Measurements from ENCODE around the gene EZH2. TPM values are rescaled to one million over a fixed set of nuclear protein-coding genes. Genes with fewer than 3 reads are reported as not detected.

The EZH2 gene
- total RNA-seq, 1 donor from 2014 or later, result 105 TPM

GRCh38 chr7:148867596-148868377 is 16.3 kb downstream of the EZH2 start:
- Mint-ChIP-seq H3K36me3 (ENCODE audit: low read depth) (peaks cover 6% of the 10 kb centered on the region), H3K4me1 (peaks cover 42% of the 10 kb centered on the region), H3K27ac (ENCODE audit: unreplicated experiment) (no peak overlapping the region), H3K4me3 (no peak overlapping the region), H3K27me3 (ENCODE audit: low read depth) (no peaks in the 10 kb centered on the region), H3K9me3 (no peaks in the 10 kb centered on the region)
- no peak for TF ChIP-seq CTCF (conservative IDR thresholded peaks at IDR 0.05)
- no peak for DNase-seq (ENCODE audit: low read depth, low spot score)

- no peak overlapping the region for H3K4me3 Mint-ChIP-seq
- peaks cover 6% of the 10 kb centered on the region for H3K36me3 Mint-ChIP-seq (ENCODE audit: low read depth)
- no peaks in the 10 kb centered on the region for H3K9me3 Mint-ChIP-seq
- no peak for TF ChIP-seq CTCF (conservative IDR thresholded peaks at IDR 0.05)
- peaks cover 49% of the 10 kb centered on the region for H3K4me1 Mint-ChIP-seq
- H3K27ac Mint-ChIP-seq (ENCODE audit: unreplicated experiment), result no peak overlapping the region
- H3K27me3 Mint-ChIP-seq (ENCODE audit: low read depth), result no peaks in the 10 kb centered on the region
- no peak for DNase-seq (ENCODE audit: low read depth, low spot score)
Observed at GRCh38 chr7:148866362-148866761, 17.7 kb downstream of the EZH2 start.

GRCh38 chr7:148865283-148865682 is 18.8 kb downstream of the EZH2 start:
- no peak for TF ChIP-seq CTCF (conservative IDR thresholded peaks at IDR 0.05)
- no peak for DNase-seq (ENCODE audit: low read depth, low spot score)
- Mint-ChIP-seq H3K9me3 (no peaks in the 10 kb centered on the region), H3K36me3 (ENCODE audit: low read depth) (peaks cover 6% of the 10 kb centered on the region), H3K4me3 (no peak overlapping the region), H3K4me1 (peaks cover 49% of the 10 kb centered on the region), H3K27me3 (ENCODE audit: low read depth) (no peaks in the 10 kb centered on the region), H3K27ac (ENCODE audit: unreplicated experiment) (no peak overlapping the region)

GRCh38 chr7:148863324-148863723 is 20.8 kb downstream of the EZH2 start:
- no peak overlapping the region for H3K27ac Mint-ChIP-seq (ENCODE audit: unreplicated experiment)
- no peak for TF ChIP-seq CTCF (conservative IDR thresholded peaks at IDR 0.05)
- peaks cover 48% of the 10 kb centered on the region for H3K4me1 Mint-ChIP-seq
- H3K4me3 Mint-ChIP-seq, result peak overlapping the region; percentile 6
- no peaks in the 10 kb centered on the region for H3K9me3 Mint-ChIP-seq
- peaks cover 8% of the 10 kb centered on the region for H3K36me3 Mint-ChIP-seq (ENCODE audit: low read depth)
- DNase-seq (ENCODE audit: low read depth, low spot score), result no peak
- no peaks in the 10 kb centered on the region for H3K27me3 Mint-ChIP-seq (ENCODE audit: low read depth)

- TF ChIP-seq CTCF (conservative IDR thresholded peaks at IDR 0.05), result no peak
- peaks cover 40% of the 10 kb centered on the region for H3K4me1 Mint-ChIP-seq
- H3K27ac Mint-ChIP-seq (ENCODE audit: unreplicated experiment), result no peak overlapping the region
- no peaks in the 10 kb centered on the region for H3K27me3 Mint-ChIP-seq (ENCODE audit: low read depth)
- H3K9me3 Mint-ChIP-seq, result no peaks in the 10 kb centered on the region
- H3K4me3 Mint-ChIP-seq, result no peak overlapping the region
- no peak for DNase-seq (ENCODE audit: low read depth, low spot score)
- H3K36me3 Mint-ChIP-seq (ENCODE audit: low read depth), result peaks cover 2% of the 10 kb centered on the region
Observed at GRCh38 chr7:148862481-148862880, 21.6 kb downstream of the EZH2 start.
